Upper lobe of left lung (tissue), 4 donors: ENCODE results near the gene LIMCH1.

ENCODE experiments used
- CTCF ChIP-seq, 6 experiments: fragments of 450-650 bp in 4 of 6; fragments of 200-600 bp in 2 of 6; sonication (generic) in 2 of 6; IDR thresholded peaks; one replicate each; pipeline ENCODE4 v1.5.1; 2016 to 2019; ENCODE audit warnings: antibody characterized with exemption in 6 of 6
- POLR2AphosphoS5 ChIP-seq, 2 donors: sonication (generic); formaldehyde crosslinking; IDR thresholded peaks; one replicate each; pipeline ENCODE4 v1.5.1; 2017; ENCODE audit warnings: antibody characterized with exemption in 2 of 2

- no peak for TF ChIP-seq CTCF (IDR thresholded peaks at IDR 0.05)
- peak; percentile 55 to 88 for TF ChIP-seq POLR2AphosphoS5 (IDR thresholded peaks at IDR 0.05)
Observed at GRCh38 chr4:41506130-41506529, 31.8 kb upstream of the LIMCH1 start.
